HG03442 (cell line): ENCODE measurements around the gene CEP131.

Experiments used
- ATAC-seq: cut with Tn5 transposase; IDR thresholded peaks from one replicate; pipeline ENCODE4 v1.9.1; 2021; ENCODE audit warnings: mild to moderate bottlenecking, moderate library complexity; ENCODE audit not compliant: unreplicated experiment

Gene CEP131

DNA sequence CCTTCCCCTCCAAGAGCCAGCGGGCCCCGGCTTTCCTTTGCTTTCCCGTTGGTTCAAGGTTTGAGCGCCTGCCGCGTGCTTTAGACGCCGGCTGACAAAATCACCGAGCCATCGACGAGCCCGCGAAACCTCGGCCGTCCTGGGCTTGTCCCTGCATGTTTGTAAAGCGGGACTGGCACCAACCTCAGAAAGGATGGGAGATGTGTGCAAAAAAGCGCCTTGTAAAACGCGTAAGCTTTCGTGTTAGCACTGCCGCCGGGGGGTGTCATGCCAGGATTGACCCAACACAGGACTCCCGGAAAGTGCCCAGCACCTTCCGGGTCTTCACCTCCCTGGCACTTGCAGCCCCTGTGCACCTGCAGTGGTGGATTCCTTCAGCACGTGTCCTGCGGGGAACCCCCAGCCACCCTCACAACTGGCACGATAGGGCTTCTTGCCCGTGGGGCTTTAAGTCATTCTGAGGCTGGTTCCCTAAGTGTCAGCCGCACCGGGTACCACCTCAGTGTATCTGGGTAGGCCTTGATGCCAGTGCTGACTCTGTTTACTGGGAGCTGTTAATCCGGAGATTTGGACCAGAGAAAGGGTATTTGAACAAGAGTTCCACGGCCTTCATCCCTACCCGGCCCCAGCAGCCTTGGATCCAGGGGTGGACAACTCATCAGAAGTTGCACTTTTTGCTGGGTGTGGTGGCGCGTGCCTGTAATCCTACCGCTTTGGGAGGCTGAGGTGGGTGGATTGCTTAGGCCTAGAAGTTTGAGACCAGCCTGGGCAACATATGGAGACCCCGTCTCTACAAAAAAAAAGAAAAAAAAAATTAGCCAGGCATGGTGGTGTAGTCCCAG lies 17.2 kb upstream of the CEP131 start:
- no peak for ATAC-seq

GRCh38 chr17:81238815-81239713 lies 16.3 kb upstream of the CEP131 start, which contains the start of the genes NDUFAF8 and TEPSIN:
Gene NDUFAF8 (plus strand): TSS chr17:81239318. CDS start chr17:81239364, 46 bp downstream.
Gene TEPSIN (minus strand): TSS chr17:81239055. CDS start chr17:81239033, 22 bp downstream.
- peak; percentile 89 for ATAC-seq

DNA sequence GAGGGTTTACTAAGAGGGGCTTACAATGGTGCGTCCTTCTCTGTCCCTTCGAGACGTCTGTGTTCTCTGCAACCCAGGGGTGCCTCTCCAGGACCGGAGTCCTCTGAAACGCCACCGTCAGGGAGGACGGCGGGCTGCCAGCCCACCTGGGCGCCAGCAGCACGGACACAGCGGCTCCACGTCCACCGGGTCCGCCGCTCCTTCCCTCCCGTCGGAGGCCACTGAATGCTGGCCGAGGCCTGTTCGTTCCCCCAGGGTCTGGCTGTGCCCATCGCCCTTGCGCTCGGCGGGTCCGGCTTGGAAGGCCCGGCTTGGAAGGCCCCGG lies 15.7 kb upstream of the CEP131 start:
- ATAC-seq = peak; percentile 3

DNA sequence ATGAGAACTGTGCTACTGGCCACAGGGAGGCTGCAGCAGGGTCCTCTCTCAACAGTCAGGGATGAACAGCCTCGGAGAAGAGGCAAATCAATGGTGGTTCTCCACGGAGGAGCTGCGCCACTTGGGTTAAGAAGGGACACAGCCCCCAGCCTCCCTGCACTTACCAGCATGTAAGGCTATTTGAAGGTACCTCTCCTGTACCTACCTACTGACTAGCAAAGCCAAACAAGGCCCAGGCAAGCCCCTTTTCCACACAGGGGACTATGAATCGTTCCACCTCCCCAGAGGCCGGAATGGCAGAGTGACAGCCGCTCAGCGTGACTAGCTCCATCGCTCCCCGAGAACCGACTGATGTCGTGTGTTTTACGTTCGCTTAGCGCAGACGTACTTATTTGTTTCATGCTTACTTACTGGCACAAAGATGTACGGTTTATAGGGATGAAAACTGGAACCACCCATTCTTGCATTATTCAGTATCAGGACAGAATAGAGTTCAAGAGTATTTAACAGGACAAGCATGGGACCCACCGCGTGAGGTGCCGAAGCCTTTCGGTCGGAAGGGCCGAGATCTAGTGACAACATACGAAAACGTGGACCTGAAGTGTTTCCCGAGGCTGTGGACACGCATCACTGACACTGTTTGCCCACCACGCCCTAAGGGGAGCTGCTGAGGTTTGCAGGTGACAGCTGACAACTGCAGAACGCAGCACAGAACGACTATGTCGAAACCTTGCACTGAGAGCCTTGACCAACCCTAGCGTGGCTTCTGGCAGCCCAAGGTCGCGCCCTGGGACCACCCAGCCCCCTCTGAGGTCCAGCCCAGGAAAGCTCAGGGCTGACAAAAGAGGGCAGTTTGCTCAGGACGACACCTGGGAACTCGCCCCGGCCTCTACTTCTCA lies 15.1 kb upstream of the CEP131 start:
- no peak for ATAC-seq

GRCh38 chr17:81236784-81237183 lies 14.0 kb upstream of the CEP131 start:
- no peak for ATAC-seq

GRCh38 chr17:81235822-81236740 lies 13.3 kb upstream of the CEP131 start:
- ATAC-seq = no peak

- ATAC-seq = no peak
These were observed 12.4 kb upstream of the CEP131 start for GRCh38 chr17:81234940-81235821.

GRCh38 chr17:81234506-81234855 lies 11.7 kb upstream of the CEP131 start:
- no peak for ATAC-seq

GRCh38 chr17:81233811-81234505 lies 11.2 kb upstream of the CEP131 start:
- no peak for ATAC-seq

DNA sequence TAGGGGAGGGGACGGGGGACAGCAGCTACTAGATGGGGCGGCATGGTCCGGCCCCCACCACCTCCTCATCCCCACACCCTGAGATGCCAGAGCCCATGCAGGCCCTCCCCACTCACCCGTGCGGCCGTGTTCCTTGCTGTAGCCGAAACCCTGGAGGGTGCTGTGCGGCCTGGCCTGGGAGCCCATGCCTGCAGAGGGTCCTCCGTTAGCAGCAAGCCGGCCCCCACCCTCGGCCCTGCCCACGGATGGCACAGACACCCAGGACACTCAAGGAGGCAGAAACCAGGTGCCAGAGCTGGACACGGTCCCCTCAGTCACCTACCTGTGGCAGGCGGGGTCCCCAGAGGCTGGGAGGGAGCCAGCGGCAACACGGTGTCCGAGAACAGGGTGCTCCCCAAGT lies 10.6 kb upstream of the CEP131 start:
- ATAC-seq = no peak

DNA sequence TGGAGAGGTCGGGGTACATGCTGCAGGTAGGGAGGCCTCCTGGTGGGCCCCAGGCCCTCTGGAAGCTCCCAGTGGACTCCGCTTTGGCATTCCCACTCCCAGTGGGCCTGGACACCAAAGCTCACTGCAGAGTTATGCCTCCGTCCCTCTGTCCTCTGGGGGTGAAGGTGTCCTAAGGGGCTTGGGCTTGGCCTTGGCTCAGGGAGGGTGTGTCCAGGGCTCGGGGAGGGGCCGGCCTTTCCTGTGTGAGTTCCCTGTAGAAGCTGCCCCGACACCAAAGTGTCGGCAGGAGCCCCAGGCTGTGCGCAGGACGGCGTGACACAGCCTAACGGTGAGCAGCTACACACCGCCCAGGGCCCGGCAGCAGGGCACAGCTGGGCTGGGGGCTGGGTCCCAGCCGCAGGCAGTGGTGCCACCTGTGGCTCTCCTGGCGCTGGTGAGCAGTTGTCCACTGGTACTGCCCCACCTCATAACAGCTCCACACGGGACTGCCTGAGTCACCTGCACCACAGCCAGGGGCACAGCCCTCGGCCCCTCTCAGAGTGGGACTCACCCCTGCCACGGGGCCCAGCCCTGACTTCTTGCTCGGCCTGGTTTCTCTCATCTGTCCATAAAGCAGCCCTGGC lies 10.0 kb upstream of the CEP131 start:
- no peak for ATAC-seq

GRCh38 chr17:81231766-81232581 lies 9.2 kb upstream of the CEP131 start:
- ATAC-seq = no peak

GRCh38 chr17:81231121-81231645 lies 8.4 kb upstream of the CEP131 start:
- no peak for ATAC-seq

DNA sequence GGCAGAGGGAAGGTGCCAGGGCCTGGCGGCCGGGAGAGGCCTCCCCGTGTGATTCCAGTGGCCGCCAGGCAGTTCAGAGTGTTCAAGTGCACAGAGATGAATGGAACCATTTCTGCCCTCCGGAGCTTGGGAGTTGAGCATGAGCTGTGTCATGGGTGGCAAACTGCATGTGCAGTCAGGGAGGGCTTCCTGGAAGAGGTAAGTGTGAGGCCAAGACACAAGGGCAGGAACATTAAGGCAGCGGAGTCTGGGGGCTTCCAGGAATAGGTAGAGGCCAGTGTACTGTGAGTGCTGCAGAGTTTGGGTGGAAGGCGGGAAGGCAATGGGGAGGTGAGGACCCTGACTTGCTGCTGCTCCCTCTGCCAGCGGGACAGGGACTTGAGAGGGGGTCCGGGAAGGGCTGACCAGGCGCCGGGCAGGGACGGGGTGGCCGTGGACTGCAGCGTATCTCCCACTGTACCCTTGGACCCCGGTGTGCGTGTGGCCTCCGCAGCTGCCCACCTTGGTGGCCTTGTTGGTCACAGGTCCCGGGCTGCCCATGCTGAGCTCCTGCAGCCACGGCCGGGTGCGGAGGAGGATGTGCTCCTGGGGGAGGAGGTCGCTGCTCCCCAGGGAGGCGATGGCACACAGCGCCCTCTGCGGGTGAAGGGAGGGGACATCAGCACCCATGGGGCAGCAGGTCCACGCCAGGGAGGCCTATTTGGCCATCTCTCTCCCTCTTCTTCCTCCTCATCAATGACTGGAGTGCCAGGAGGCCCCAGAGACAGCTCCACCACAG lies 7.5 kb upstream of the CEP131 start:
- no peak for ATAC-seq

DNA sequence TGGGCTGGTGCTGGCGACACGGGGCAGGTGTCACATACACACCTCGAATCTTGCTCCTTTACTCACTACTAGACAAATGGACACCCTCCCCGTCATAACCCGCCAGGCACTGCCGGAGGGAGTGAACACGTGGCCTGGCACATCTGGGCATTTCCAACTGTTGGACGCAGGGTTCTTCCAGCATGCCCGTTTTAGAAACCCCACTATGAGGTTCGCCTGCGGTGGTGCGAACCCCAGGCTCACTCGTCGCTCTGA lies 6.8 kb upstream of the CEP131 start:
- ATAC-seq = no peak
